ENCODE data around the gene OGA. TPM values are rescaled to one million over a fixed set of nuclear protein-coding genes. Genes with fewer than 3 reads are reported as not detected.

The OGA gene
- total and polyA plus RNA-seq, 9 of the 15 experiments (the other 6 are each of a cell fraction or from before 2014, with no cell fraction given) = 13.5 to 73.5 (median 59.5) TPM

DNA sequence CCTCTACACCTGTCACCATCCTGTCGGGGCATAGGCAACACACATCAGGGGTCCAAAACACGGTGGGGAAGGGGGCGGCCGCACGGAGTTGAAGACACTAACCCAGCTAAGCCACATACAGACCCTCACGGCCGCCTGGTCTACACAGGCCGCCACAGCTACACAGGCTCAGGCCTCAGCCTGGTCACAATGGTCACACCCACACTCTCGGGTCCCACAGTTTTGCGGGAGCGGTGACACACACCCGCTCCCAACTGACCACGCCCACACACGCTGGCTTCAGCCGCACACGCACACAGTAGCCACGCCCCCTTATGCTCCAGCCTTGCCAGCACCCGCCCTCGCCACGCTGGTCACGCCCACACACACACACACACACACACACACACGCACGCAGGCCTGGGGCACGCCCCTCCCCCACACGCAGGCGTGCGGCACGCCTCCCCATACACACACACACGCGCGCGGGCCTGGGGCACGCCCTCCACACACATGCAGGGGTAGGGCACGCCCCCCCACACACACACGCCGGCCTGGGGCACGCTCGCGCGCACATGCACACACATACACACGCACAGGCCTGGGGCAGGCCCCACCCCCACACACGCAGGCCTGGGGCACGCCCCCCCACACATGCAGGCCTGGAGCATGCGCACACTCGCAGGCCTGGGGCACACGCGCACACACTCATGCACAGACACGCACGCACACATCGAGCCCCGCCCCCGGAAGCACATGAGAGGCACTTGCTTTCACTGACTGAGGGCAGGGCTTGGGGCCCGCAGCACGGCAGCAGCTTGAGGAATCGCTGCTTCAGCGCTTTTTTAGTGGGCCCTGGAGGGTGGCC lies 12.3 kb upstream of the OGA start (continued):
- TF ChIP-seq HDAC3 (IDR thresholded peaks at IDR 0.05; ENCODE audit: borderline replicate concordance, partially characterized antibody) = no peak
- TF ChIP-seq GTF2B (IDR thresholded peaks at IDR 0.05; ENCODE audit: extremely low read depth, insufficient read length) = no peak
- TF ChIP-seq TRIM24 (IDR thresholded peaks at IDR 0.05) = peak; percentile 19 to 65; a peak in 3 of 4 replicates
- TF ChIP-seq ZBTB2 (IDR thresholded peaks at IDR 0.05) = peak; percentile 87
- TF ChIP-seq MBD2 (IDR thresholded peaks at IDR 0.05; ENCODE audit: borderline replicate concordance, low read depth) = no peak
- TF ChIP-seq MAZ (CRISPR knock-in tag; conservative IDR thresholded peaks at IDR 0.05 in 1 of 2, IDR thresholded peaks at IDR 0.05 in 1 of 2) = peak in 1 of 2 experiments; percentile 93; a peak in 2 of 4 replicates
- TF ChIP-seq, protein P1, sequence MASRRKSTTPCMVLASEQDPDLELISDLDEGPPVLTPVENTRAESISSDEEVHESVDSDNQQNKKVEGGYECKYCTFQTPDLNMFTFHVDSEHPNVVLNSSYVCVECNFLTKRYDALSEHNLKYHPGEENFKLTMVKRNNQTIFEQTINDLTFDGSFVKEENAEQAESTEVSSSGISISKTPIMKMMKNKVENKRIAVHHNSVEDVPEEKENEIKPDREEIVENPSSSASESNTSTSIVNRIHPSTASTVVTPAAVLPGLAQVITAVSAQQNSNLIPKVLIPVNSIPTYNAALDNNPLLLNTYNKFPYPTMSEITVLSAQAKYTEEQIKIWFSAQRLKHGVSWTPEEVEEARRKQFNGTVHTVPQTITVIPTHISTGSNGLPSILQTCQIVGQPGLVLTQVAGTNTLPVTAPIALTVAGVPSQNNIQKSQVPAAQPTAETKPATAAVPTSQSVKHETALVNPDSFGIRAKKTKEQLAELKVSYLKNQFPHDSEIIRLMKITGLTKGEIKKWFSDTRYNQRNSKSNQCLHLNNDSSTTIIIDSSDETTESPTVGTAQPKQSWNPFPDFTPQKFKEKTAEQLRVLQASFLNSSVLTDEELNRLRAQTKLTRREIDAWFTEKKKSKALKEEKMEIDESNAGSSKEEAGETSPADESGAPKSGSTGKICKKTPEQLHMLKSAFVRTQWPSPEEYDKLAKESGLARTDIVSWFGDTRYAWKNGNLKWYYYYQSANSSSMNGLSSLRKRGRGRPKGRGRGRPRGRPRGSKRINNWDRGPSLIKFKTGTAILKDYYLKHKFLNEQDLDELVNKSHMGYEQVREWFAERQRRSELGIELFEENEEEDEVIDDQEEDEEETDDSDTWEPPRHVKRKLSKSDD (conservative IDR thresholded peaks at IDR 0.05; ENCODE audit: low read length) = no peak
- TF ChIP-seq ZNF507 (tag; conservative IDR thresholded peaks at IDR 0.05) = no peak
- TF ChIP-seq FOXK2 (conservative IDR thresholded peaks at IDR 0.05 in 1 of 2, IDR thresholded peaks at IDR 0.05 in 1 of 2; ENCODE audit: low read depth in 2 of 2) = peak; percentile 76 to 77; a peak in 3 of 4 replicates
- TF ChIP-seq BRF1 (IDR thresholded peaks at IDR 0.05; ENCODE audit: borderline replicate concordance, extremely low read depth, insufficient read length) = no peak
- TF ChIP-seq, protein P2, sequence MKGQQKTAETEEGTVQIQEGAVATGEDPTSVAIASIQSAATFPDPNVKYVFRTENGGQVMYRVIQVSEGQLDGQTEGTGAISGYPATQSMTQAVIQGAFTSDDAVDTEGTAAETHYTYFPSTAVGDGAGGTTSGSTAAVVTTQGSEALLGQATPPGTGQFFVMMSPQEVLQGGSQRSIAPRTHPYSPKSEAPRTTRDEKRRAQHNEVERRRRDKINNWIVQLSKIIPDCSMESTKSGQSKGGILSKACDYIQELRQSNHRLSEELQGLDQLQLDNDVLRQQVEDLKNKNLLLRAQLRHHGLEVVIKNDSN (CRISPR knock-in tag; IDR thresholded peaks at IDR 0.05) = no peak
- no peak for TF ChIP-seq HOMEZ (CRISPR knock-in tag; IDR thresholded peaks at IDR 0.05)
- TF ChIP-seq DPF2 (IDR thresholded peaks at IDR 0.05) = peak; percentile 71; the same call in 1 of the 2 replicates
- TF ChIP-seq MTF1 (CRISPR knock-in tag; IDR thresholded peaks at IDR 0.05; ENCODE audit: borderline replicate concordance) = no peak
- 0 out of 2 replicates have a peak, but pooled peaks have one; percentile 71 for TF ChIP-seq OTX1 (CRISPR knock-in tag; IDR thresholded peaks at IDR 0.05)
- TF ChIP-seq ZNF184 (CRISPR knock-in tag; IDR thresholded peaks at IDR 0.05) = no peak
- peak; percentile 87; the same call in 1 of the 2 replicates for TF ChIP-seq BHLHE40 (IDR thresholded peaks at IDR 0.05; ENCODE audit: low read length)

All from K562 (cell line).